ENCODE results near the gene PADI4. TPM values are rescaled to one million over a fixed set of nuclear protein-coding genes. Genes with fewer than 3 reads are reported as not detected.
A peak's percentile ranks its signal among the peaks of the same experiment; 100 is the strongest.

Gene PADI4
- total and polyA plus RNA-seq, 7 donors: 0.44 to 0.60 TPM; not detected in 5

DNA sequence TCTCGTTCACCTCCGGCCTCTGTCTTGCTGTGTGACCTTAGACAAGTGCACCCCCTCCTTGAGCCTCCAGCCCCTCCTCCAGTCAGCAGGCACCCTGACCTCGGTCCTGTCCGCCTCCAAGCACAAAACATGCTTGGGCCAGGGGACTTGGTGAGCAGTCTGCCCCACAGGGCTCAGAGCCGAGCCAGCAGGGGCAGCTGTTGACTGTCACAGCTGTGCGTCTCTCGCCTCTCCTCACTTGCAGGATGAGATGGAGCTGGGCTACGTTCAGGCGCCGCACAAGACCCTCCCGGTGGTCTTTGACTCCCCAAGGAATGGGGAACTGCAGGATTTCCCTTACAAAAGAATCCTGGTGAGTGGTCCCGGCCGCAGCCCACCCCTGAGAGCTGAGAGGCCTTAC, 34.9 kb upstream of the PADI4 start:
- DNase-seq: no peak
- Histone ChIP-seq H3K27me3 (peaks cover 0 to 12% (median 0%) of the 10 kb centered on the region in 3 donors), H3K9me3 (no peaks in the 10 kb centered on the region), H3K36me3 (no peaks in the 10 kb centered on the region), H3K27ac (no peak overlapping the region), H3K4me1 (no peaks in the 10 kb centered on the region), H3K4me3 (no peak overlapping the region)
- intact Hi-C loops (cut with DNase I): no loop called here
- WGBS, 2 donors: 82 to 83% methylated on average over 13 of the region's 13 CpGs
- TF ChIP-seq POLR2AphosphoS5 (IDR thresholded peaks at IDR 0.05) (no peak), EP300 (IDR thresholded peaks at IDR 0.05) (no peak), POLR2A (IDR thresholded peaks at IDR 0.05) (no peak)
- TF ChIP-seq, protein P1, sequence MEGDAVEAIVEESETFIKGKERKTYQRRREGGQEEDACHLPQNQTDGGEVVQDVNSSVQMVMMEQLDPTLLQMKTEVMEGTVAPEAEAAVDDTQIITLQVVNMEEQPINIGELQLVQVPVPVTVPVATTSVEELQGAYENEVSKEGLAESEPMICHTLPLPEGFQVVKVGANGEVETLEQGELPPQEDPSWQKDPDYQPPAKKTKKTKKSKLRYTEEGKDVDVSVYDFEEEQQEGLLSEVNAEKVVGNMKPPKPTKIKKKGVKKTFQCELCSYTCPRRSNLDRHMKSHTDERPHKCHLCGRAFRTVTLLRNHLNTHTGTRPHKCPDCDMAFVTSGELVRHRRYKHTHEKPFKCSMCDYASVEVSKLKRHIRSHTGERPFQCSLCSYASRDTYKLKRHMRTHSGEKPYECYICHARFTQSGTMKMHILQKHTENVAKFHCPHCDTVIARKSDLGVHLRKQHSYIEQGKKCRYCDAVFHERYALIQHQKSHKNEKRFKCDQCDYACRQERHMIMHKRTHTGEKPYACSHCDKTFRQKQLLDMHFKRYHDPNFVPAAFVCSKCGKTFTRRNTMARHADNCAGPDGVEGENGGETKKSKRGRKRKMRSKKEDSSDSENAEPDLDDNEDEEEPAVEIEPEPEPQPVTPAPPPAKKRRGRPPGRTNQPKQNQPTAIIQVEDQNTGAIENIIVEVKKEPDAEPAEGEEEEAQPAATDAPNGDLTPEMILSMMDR (IDR thresholded peaks at IDR 0.05): no peak

DNA sequence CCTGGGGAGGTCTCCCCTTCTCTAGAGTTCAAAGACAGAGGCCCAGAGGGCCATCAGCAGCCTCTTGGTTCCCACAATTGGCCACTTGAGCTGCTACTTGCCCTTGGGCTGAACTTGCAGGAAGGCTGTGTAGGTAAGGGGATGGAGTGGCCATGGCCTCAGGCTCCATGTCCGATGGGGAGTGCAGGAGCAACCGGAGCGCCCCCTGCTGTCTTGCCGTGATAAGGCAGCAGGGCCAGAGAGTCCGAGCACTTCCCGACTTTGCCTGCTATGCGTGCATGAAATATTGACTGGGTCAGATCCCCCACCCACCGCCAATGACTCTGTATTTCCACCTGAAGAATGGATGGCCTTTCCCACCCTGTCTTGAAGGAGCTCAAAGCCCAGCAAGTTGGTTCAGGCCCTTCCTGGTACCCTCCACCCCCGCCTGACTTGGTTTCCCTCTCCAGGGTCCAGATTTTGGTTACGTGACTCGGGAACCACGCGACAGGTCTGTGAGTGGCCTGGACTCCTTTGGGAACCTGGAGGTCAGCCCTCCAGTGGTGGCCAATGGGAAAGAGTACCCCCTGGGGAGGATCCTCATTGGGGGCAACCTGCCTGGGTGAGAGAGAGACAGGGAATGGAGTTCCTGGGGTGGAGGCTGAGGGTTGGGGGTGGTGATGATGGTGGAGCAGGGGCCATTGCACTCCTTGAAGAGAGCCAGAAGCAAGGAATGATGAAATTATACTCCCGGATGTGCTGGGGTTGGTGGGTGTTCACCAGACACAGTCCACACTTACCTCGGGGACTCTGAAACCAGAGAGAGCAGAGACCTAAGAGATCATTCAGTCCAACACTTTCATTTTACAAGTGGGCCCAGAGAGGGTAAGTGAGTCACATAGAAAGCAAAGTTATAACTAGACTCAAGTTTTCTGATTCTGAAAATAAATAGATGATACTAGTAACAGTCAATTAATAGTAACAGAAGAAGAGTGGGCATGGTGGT, 33.5 kb upstream of the PADI4 start:
- Histone ChIP-seq H3K9me3 (no peaks in the 10 kb centered on the region), H3K4me1 (no peaks in the 10 kb centered on the region), H3K4me3 (no peak overlapping the region), H3K27me3 (peaks cover 0 to 12% (median 0%) of the 10 kb centered on the region in 3 donors), H3K27ac (no peak overlapping the region), H3K36me3 (no peaks in the 10 kb centered on the region)
- DNase-seq: peak; percentile 50
- 36 to 49% methylated on average over 15 of the region's 15 CpGs for WGBS, 2 donors
- TF ChIP-seq POLR2A (IDR thresholded peaks at IDR 0.05) (no peak), EP300 (IDR thresholded peaks at IDR 0.05) (no peak), POLR2AphosphoS5 (IDR thresholded peaks at IDR 0.05) (no peak)
- TF ChIP-seq, protein P1 (IDR thresholded peaks at IDR 0.05): no peak
- intact Hi-C loops (cut with DNase I): no loop called here

DNA sequence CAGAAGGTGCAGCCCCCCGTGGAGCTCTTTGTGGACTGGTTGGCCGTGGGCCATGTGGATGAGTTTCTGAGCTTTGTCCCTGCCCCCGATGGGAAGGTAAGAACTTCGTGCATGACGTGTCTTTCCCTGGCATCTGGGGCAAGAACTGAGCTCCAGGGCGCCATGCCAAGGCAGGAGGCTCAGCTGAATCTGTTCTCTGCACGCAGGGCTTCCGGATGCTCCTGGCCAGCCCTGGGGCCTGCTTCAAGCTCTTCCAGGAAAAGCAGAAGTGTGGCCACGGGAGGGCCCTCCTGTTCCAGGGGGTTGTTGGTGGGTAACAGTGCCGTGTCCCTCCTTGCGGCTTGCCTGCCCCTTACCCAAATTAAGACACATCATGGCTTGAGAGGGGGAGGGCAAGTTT, 31.4 kb upstream of the PADI4 start:
- no peaks in the 10 kb centered on the region for H3K36me3 ChIP-seq
- WGBS, 2 donors: 41 to 45% methylated on average over 11 of the region's 11 CpGs
- no peaks in the 10 kb centered on the region for H3K4me1 ChIP-seq
- no peak for TF ChIP-seq EP300 (IDR thresholded peaks at IDR 0.05)
- TF ChIP-seq POLR2AphosphoS5 (IDR thresholded peaks at IDR 0.05): no peak
- no peak for TF ChIP-seq POLR2A (IDR thresholded peaks at IDR 0.05)
- TF ChIP-seq, protein P1 (IDR thresholded peaks at IDR 0.05): no peak
- DNase-seq: no peak
- H3K4me3 ChIP-seq: no peak overlapping the region
- H3K27ac ChIP-seq: no peak overlapping the region
- no peaks in the 10 kb centered on the region for H3K9me3 ChIP-seq
- H3K27me3 ChIP-seq: peaks cover 0 to 20% (median 0%) of the 10 kb centered on the region in 3 donors
- intact Hi-C loops (cut with DNase I): no loop called here

DNA sequence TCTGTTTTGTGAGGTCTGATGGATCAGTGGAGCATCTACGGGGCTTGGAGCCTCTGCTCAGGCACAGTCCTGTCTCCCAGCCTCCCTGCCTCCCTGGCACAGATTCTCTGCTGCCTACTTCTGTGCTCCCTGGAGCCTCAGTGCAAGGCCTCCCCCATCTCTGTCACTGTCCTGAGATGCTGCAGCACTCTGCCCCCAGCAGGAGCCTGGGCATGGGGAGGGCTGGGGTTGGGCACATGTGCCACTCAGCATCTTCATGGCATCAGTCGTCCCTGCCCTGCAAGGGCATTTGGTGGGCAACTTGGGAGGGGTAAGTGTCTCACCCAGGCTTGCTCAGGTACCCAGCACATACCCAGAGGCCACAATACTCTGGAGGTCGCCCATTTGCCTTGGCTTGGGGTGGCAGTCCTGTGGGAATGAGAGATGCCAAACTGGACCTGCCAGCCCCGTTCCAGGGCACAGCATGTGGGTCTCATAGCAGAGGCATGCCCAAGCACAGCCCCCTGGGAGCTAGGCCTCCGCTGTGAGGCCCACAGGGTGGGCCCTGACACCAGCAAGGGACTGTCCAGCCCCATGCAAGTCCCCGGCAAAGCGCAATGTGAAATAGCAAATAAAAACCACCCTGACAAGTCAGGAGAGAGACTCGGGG, 30.4 kb upstream of the PADI4 start:
- no peak for DNase-seq
- Histone ChIP-seq H3K27ac (no peak overlapping the region), H3K36me3 (no peaks in the 10 kb centered on the region), H3K9me3 (no peaks in the 10 kb centered on the region), H3K4me1 (no peaks in the 10 kb centered on the region), H3K27me3 (peaks cover 0 to 20% (median 0%) of the 10 kb centered on the region in 3 donors), H3K4me3 (no peak overlapping the region)
- intact Hi-C loops (cut with DNase I): no loop called here
- TF ChIP-seq POLR2AphosphoS5 (IDR thresholded peaks at IDR 0.05) (no peak), POLR2A (IDR thresholded peaks at IDR 0.05) (no peak), EP300 (IDR thresholded peaks at IDR 0.05) (no peak)
- TF ChIP-seq, protein P1 (IDR thresholded peaks at IDR 0.05): no peak
- WGBS, 2 donors: 77 to 85% methylated on average over 8 of the region's 8 CpGs
